GM18498 (cell line): ENCODE data around the gene B3GNT5.
"Not testable (repeated sequence)": the region's sequence is repeated elsewhere in the genome, so short reads cannot be mapped to it uniquely, and the experiment has no call there.

Source experiments
- ATAC-seq: cut with Tn5 transposase; IDR thresholded peaks from one replicate; pipeline ENCODE4 v1.9.1; 2021; ENCODE audit warnings: mild to moderate bottlenecking, moderate library complexity; ENCODE audit not compliant: unreplicated experiment

B3GNT5 gene

GRCh38 chr3:183230251-183230650, 22.8 kb upstream of the B3GNT5 start:
- ATAC-seq, result not testable (repeated sequence)

- ATAC-seq, result no peak
These were observed 22.2 kb upstream of the B3GNT5 start for GRCh38 chr3:183230826-183231225.

GRCh38 chr3:183233966-183234365, 19.1 kb upstream of the B3GNT5 start:
- no peak for ATAC-seq

GRCh38 chr3:183239046-183239445, 14.0 kb upstream of the B3GNT5 start:
- ATAC-seq, result no peak

GRCh38 chr3:183242431-183242830, 10.6 kb upstream of the B3GNT5 start:
- ATAC-seq, result no peak

- no peak for ATAC-seq
These were observed 8.8 kb upstream of the B3GNT5 start for GRCh38 chr3:183244219-183244618.

- ATAC-seq, result no peak
These were observed 8.0 kb upstream of the B3GNT5 start for GRCh38 chr3:183244981-183245476.

- ATAC-seq, result no peak
These were observed 6.0 kb upstream of the B3GNT5 start for GRCh38 chr3:183247011-183247589.

- ATAC-seq, result no peak
These were observed 3.9 kb upstream of the B3GNT5 start for GRCh38 chr3:183249006-183249718.

- no peak for ATAC-seq
These were observed 803 bp upstream of the B3GNT5 start for GRCh38 chr3:183252118-183252782.

- no peak for ATAC-seq
These were observed 754 bp downstream of the B3GNT5 start for GRCh38 chr3:183253528-183254486.

- ATAC-seq, result no peak
These were observed 1.7 kb downstream of the B3GNT5 start for GRCh38 chr3:183254487-183255347.

GRCh38 chr3:183255348-183255730, 2.3 kb downstream of the B3GNT5 start:
- ATAC-seq, result no peak

GRCh38 chr3:183259087-183259486, 6.0 kb downstream of the B3GNT5 start:
- no peak for ATAC-seq

GRCh38 chr3:183259621-183260020, 6.6 kb downstream of the B3GNT5 start:
- no peak for ATAC-seq

- no peak for ATAC-seq
These were observed 7.3 kb downstream of the B3GNT5 start for GRCh38 chr3:183260167-183260904.

- ATAC-seq, result no peak
These were observed 8.2 kb downstream of the B3GNT5 start for GRCh38 chr3:183261151-183261724.

- no peak for ATAC-seq
These were observed 9.9 kb downstream of the B3GNT5 start for GRCh38 chr3:183262875-183263378.

- no peak for ATAC-seq
These were observed 11.2 kb downstream of the B3GNT5 start for GRCh38 chr3:183264268-183264667.
